Small intestine (tissue), 7 donors: ENCODE data around the gene MFN2. TPM values are rescaled to one million over a fixed set of nuclear protein-coding genes. Genes with fewer than 3 reads are reported as not detected.
"Not testable (repeated sequence)": the region's sequence is repeated elsewhere in the genome, so short reads cannot be mapped to it uniquely, and the experiment has no call there.

Experiments used
- DNase-seq, 2 donors: peaks; one replicate each; pipeline versions ENCODE4 v3.0.0 to v3.0.0-alpha.2; 2013
- FAIRE-seq: peaks from 2 replicates; lab custom pipeline; 2012; peaks lifted over from hg19 to GRCh38; lab: Jason Lieb, UNC
- H3K27ac ChIP-seq, 3 donors: one replicate each; pipeline ENCODE4 v1.5.1; 2013; ENCODE audit warnings: low read length in 2 of 3, mild to moderate bottlenecking in 2 of 3, control low read depth in 1 of 3, inconsistent platforms in 1 of 3, low read depth in 1 of 3, moderate library complexity in 1 of 3
- H3K27me3 ChIP-seq, 3 donors: one replicate each; pipeline ENCODE4 v1.6.1; 2013; ENCODE audit warnings: low read length in 3 of 3, inconsistent platforms in 1 of 3; ENCODE audit not compliant: control insufficient read depth in 3 of 3, insufficient read depth in 3 of 3
- H3K36me3 ChIP-seq, 3 donors: one replicate each; pipeline ENCODE4 v1.6.1; 2013; ENCODE audit warnings: low read length in 3 of 3, inconsistent platforms in 1 of 3, low read depth in 1 of 3, mild to moderate bottlenecking in 1 of 3, moderate library complexity in 1 of 3; ENCODE audit not compliant: control insufficient read depth in 3 of 3, insufficient read depth in 2 of 3
- H3K4me1 ChIP-seq, 3 donors: one replicate each; pipeline ENCODE4 v1.6.1; 2013; ENCODE audit warnings: low read length in 2 of 3, inconsistent platforms in 1 of 3, low read depth in 1 of 3, mild to moderate bottlenecking in 1 of 3, moderate library complexity in 1 of 3; ENCODE audit not compliant: control insufficient read depth in 3 of 3, insufficient read depth in 2 of 3
- H3K4me3 ChIP-seq, 3 donors: one replicate each; pipeline ENCODE4 v1.5.1; 2013; ENCODE audit warnings: low read length in 3 of 3, control low read depth in 1 of 3, inconsistent platforms in 1 of 3, low read depth in 1 of 3, mild to moderate bottlenecking in 1 of 3, moderate library complexity in 1 of 3
- H3K9me3 ChIP-seq, 2 donors: one replicate each; pipeline ENCODE4 v1.6.1; 2013; ENCODE audit warnings: low read depth in 1 of 2, low read length in 1 of 2; ENCODE audit not compliant: control insufficient read depth in 2 of 2, insufficient read depth in 1 of 2
- WGBS, 3 donors: extraction: QIAGEN DNeasy Blood & Tissue Kit; methylation state at CpG; one replicate each; pipeline ENCODE4 v1.1.7; 2013; 5-methylcytosine and 5-hydroxymethylcytosine counted together
- polyA plus RNA-seq, 4 donors: library from polyadenylated mRNA; stranded (reverse) in 3 of 4; unstranded in 1 of 4; fragments of 200-250 nt in 3 of 4; fragments of 120-200 nt in 1 of 4; gene quantifications; one replicate each; pipeline versions ENCODE4 v1.2.1 to v1.2.3, GENCODE V29; 2013
- donor health status: healthy with polysubstance abuse.
- donor health status: control.
- donor health status: control.
- donor health status: Bipolar disorder and iron deficiency.
- donor health status: healthy.

MFN2 gene
- polyA plus RNA-seq, 4 donors: 60.3 to 87.0 (median 78.9) TPM

- Histone ChIP-seq H3K27ac (peak overlapping the region in 1 of 3 donors; percentile 28), H3K4me1 (peaks cover 0 to 7% (median 5%) of the 10 kb centered on the region in 3 donors), H3K4me3 (no peak overlapping the region), H3K27me3 (no peaks in the 10 kb centered on the region), H3K9me3 (no peaks in the 10 kb centered on the region), H3K36me3 (peaks cover 0 to 46% (median 0%) of the 10 kb centered on the region in 3 donors)
- DNase-seq: no peak
- no peak for FAIRE-seq
- WGBS, 3 donors: 67 to 69% (median 68%) methylated on average over 14 to 15 of the region's 15 CpGs
Measured at GRCh38 chr1:11938722-11939526, 41.3 kb upstream of the MFN2 start.

DNA sequence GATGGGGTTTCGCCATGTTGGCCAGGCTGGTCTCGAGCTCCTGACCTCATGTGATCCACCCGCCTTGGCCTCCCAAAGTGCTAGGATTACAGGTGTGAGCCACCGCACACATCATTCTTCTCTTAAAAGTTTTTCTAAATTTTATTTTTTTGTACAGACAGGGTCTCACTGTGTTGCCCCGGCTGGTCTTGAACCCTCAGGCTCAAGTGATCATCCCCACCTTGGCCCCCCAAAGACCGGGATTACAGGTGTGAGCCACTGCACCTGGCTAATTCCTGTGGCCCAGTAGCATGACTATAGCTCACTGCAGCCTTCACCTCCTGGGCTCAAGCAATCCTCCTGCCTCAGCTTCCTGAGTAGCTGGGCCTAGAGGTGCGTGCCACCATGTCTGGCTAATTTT is 40.5 kb upstream of the MFN2 start:
- FAIRE-seq, H3K4me3 ChIP-seq, H3K9me3 ChIP-seq, H3K27ac ChIP-seq, H3K4me1 ChIP-seq, H3K27me3 ChIP-seq, DNase-seq: not testable (repeated sequence)
- peaks cover 0 to 50% (median 0%) of the 10 kb centered on the region in 3 donors for H3K36me3 ChIP-seq
- WGBS, 3 donors: 95 to 97% (median 96%) methylated on average over 6 to 7 of the region's 7 CpGs

- no peak for FAIRE-seq
- no peaks in the 10 kb centered on the region for H3K4me1 ChIP-seq
- no peaks in the 10 kb centered on the region for H3K27me3 ChIP-seq
- no peaks in the 10 kb centered on the region for H3K9me3 ChIP-seq
- DNase-seq: peak; percentile 49 to 95
- WGBS, 3 donors: 44 to 70% (median 51%) methylated on average over 9 of the region's 9 CpGs
- no peak overlapping the region for H3K4me3 ChIP-seq
- no peak overlapping the region for H3K27ac ChIP-seq
- H3K36me3 ChIP-seq: peaks cover 0 to 53% (median 0%) of the 10 kb centered on the region in 3 donors
Measured at GRCh38 chr1:11940260-11940921, 39.9 kb upstream of the MFN2 start.

GRCh38 chr1:11942280-11942679 is 38.0 kb upstream of the MFN2 start:
- no peak for FAIRE-seq
- H3K4me3 ChIP-seq: no peak overlapping the region
- H3K27ac ChIP-seq: no peak overlapping the region
- no peaks in the 10 kb centered on the region for H3K27me3 ChIP-seq
- no peaks in the 10 kb centered on the region for H3K4me1 ChIP-seq
- no peaks in the 10 kb centered on the region for H3K9me3 ChIP-seq
- 82 to 93% (median 84%) methylated on average over 4 of the region's 4 CpGs for WGBS, 3 donors
- DNase-seq: no peak
- peaks cover 0 to 51% (median 0%) of the 10 kb centered on the region in 3 donors for H3K36me3 ChIP-seq

- H3K4me3 ChIP-seq: no peak overlapping the region
- 91 to 96% (median 96%) methylated on average over 4 of the region's 4 CpGs for WGBS, 3 donors
- DNase-seq: no peak
- no peak for FAIRE-seq
- H3K27me3 ChIP-seq: no peaks in the 10 kb centered on the region
- H3K9me3 ChIP-seq: no peaks in the 10 kb centered on the region
- H3K36me3 ChIP-seq: peaks cover 0 to 53% (median 0%) of the 10 kb centered on the region in 3 donors
- H3K4me1 ChIP-seq: no peaks in the 10 kb centered on the region
- no peak overlapping the region for H3K27ac ChIP-seq
Measured at GRCh38 chr1:11943619-11944018, 36.6 kb upstream of the MFN2 start.

GRCh38 chr1:11944358-11944931 is 35.8 kb upstream of the MFN2 start:
- no peak for FAIRE-seq
- no peak for DNase-seq
- 67 to 75% (median 75%) methylated on average over 12 of the region's 12 CpGs for WGBS, 3 donors
- Histone ChIP-seq H3K36me3 (peaks cover 0 to 55% (median 0%) of the 10 kb centered on the region in 3 donors), H3K9me3 (peaks cover 0 to 6% of the 10 kb centered on the region in 2 donors), H3K4me3 (no peak overlapping the region), H3K4me1 (no peaks in the 10 kb centered on the region), H3K27ac (no peak overlapping the region), H3K27me3 (no peaks in the 10 kb centered on the region)

DNA sequence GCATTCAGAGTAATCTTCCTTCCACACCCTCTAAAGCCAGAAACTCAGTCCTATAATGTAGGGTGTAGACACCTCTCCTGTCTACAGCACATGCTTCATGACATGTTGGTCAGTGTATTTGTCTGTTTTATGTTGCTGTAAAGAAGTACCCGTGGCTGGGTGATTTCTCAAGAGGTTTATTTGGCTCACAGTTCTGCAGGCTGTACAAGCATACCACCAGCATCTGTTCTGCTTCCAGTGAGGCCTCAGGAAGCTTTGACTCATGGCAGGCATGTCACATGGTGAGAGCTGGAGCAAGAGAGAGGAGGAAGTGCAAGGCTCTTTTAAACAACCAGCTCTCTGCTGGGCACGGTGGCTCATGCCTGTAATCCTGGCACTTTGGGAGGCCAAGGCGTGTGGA is 33.6 kb upstream of the MFN2 start:
- no peak overlapping the region for H3K4me3 ChIP-seq
- no peaks in the 10 kb centered on the region for H3K27me3 ChIP-seq
- H3K9me3 ChIP-seq: peaks cover 0 to 6% of the 10 kb centered on the region in 2 donors
- H3K36me3 ChIP-seq: peaks cover 0 to 63% (median 0%) of the 10 kb centered on the region in 3 donors
- 80 to 89% (median 83%) methylated on average over 3 of the region's 3 CpGs for WGBS, 3 donors
- no peak for FAIRE-seq
- no peaks in the 10 kb centered on the region for H3K4me1 ChIP-seq
- DNase-seq: no peak
- H3K27ac ChIP-seq: no peak overlapping the region

- Histone ChIP-seq H3K4me1 (no peaks in the 10 kb centered on the region), H3K27me3 (no peaks in the 10 kb centered on the region), H3K27ac (no peak overlapping the region), H3K4me3 (no peak overlapping the region), H3K36me3 (peaks cover 0 to 64% (median 0%) of the 10 kb centered on the region in 3 donors), H3K9me3 (peaks cover 0 to 6% of the 10 kb centered on the region in 2 donors)
- DNase-seq (no peak), FAIRE-seq (no peak)
- WGBS, 3 donors: 87 to 93% (median 93%) methylated on average over 5 to 6 of the region's 6 CpGs
Measured at GRCh38 chr1:11948822-11949458, 31.3 kb upstream of the MFN2 start.
